ENCODE measurements around the gene EIF4ENIF1.

The EIF4ENIF1 gene

GRCh38 chr22:31477329-31477728 lies 12.3 kb downstream of the EIF4ENIF1 start:
- no peak for DNase-seq (ENCODE audit: low read depth)

GRCh38 chr22:31475800-31476199 lies 13.8 kb downstream of the EIF4ENIF1 start:
- no peak for TF ChIP-seq CTCF (conservative IDR thresholded peaks at IDR 0.05; ENCODE audit: low read depth, low read length)
- no peak overlapping the region for H3K4me3 ChIP-seq (ENCODE audit: low read depth, low read length)
- no peak for DNase-seq (ENCODE audit: low read depth)

More at GRCh38 chr22:31477329-31477728, 12.3 kb downstream of the EIF4ENIF1 start:
- TF ChIP-seq CTCF (conservative IDR thresholded peaks at IDR 0.05; ENCODE audit: low read depth, low read length), result no peak
- no peak overlapping the region for H3K4me3 ChIP-seq (ENCODE audit: low read depth, low read length)

GRCh38 chr22:31474743-31475142 lies 14.9 kb downstream of the EIF4ENIF1 start:
- no peak for TF ChIP-seq CTCF (conservative IDR thresholded peaks at IDR 0.05; ENCODE audit: low read depth, low read length)

GRCh38 chr22:31465307-31465706 lies 24.3 kb downstream of the EIF4ENIF1 start:
- no peak for DNase-seq (ENCODE audit: low read depth)
- no peak for TF ChIP-seq CTCF (conservative IDR thresholded peaks at IDR 0.05; ENCODE audit: low read depth, low read length)
- no peak overlapping the region for H3K4me3 ChIP-seq (ENCODE audit: low read depth, low read length)

More at GRCh38 chr22:31474743-31475142, 14.9 kb downstream of the EIF4ENIF1 start:
- DNase-seq (ENCODE audit: low read depth), result peak; percentile 98
- H3K4me3 ChIP-seq (ENCODE audit: low read depth, low read length), result no peak overlapping the region

GRCh38 chr22:31461699-31462098 lies 27.9 kb downstream of the EIF4ENIF1 start:
- no peak for TF ChIP-seq CTCF (conservative IDR thresholded peaks at IDR 0.05; ENCODE audit: low read depth, low read length)
- no peak overlapping the region for H3K4me3 ChIP-seq (ENCODE audit: low read depth, low read length)
- DNase-seq (ENCODE audit: low read depth), result no peak

- peak; percentile 82 for TF ChIP-seq CTCF (conservative IDR thresholded peaks at IDR 0.05; ENCODE audit: low read depth, low read length)
- H3K4me3 ChIP-seq (ENCODE audit: low read depth, low read length), result no peak overlapping the region
- DNase-seq (ENCODE audit: low read depth), result peak; percentile 86
Observed at GRCh38 chr22:31451709-31452571, 37.7 kb downstream of the EIF4ENIF1 start.

GRCh38 chr22:31449506-31449905 lies 40.1 kb downstream of the EIF4ENIF1 start:
- no peak for TF ChIP-seq CTCF (conservative IDR thresholded peaks at IDR 0.05; ENCODE audit: low read depth, low read length)
- no peak for DNase-seq (ENCODE audit: low read depth)
- H3K4me3 ChIP-seq (ENCODE audit: low read depth, low read length), result no peak overlapping the region

All from choroid plexus epithelial cell (primary cell).